GM19397 (cell line): ENCODE data around the gene ERC2.
"Not testable (repeated sequence)": the region's sequence is repeated elsewhere in the genome, so short reads cannot be mapped to it uniquely, and the experiment has no call there.

ENCODE experiments used
- ATAC-seq: cut with Tn5 transposase; IDR thresholded peaks from one replicate; pipeline ENCODE4 v1.9.1; 2021; ENCODE audit warnings: mild to moderate bottlenecking, moderate library complexity; ENCODE audit not compliant: unreplicated experiment

Gene ERC2

GRCh38 chr3:56268616-56269383, 199.5 kb downstream of the ERC2 start:
- no peak for ATAC-seq

- not testable (repeated sequence) for ATAC-seq
Measured at GRCh38 chr3:56261852-56262251, 206.4 kb downstream of the ERC2 start.

- no peak for ATAC-seq
Measured at GRCh38 chr3:56260262-56260661, 208.0 kb downstream of the ERC2 start.

GRCh38 chr3:56257826-56258225, 210.4 kb downstream of the ERC2 start:
- ATAC-seq, result no peak

GRCh38 chr3:56254835-56255234, 213.4 kb downstream of the ERC2 start:
- ATAC-seq, result no peak

- no peak for ATAC-seq
Measured at GRCh38 chr3:56253941-56254665, 214.2 kb downstream of the ERC2 start.

GRCh38 chr3:56251343-56251945, 216.8 kb downstream of the ERC2 start:
- no peak for ATAC-seq

- no peak for ATAC-seq
Measured at GRCh38 chr3:56248021-56248420, 220.2 kb downstream of the ERC2 start.

- no peak for ATAC-seq
Measured at GRCh38 chr3:56238299-56238698, 230.0 kb downstream of the ERC2 start.

GRCh38 chr3:56233742-56234141, 234.5 kb downstream of the ERC2 start:
- no peak for ATAC-seq

GRCh38 chr3:56229311-56229710, 239.0 kb downstream of the ERC2 start:
- no peak for ATAC-seq

- ATAC-seq, result no peak
Measured at GRCh38 chr3:56222866-56223265, 245.4 kb downstream of the ERC2 start.

GRCh38 chr3:56219894-56220805, 248.1 kb downstream of the ERC2 start:
- ATAC-seq, result no peak

GRCh38 chr3:56209982-56210751, 258.1 kb downstream of the ERC2 start:
- no peak for ATAC-seq

GRCh38 chr3:56207922-56208321, 260.3 kb downstream of the ERC2 start:
- ATAC-seq, result no peak

- ATAC-seq, result no peak
Measured at GRCh38 chr3:56205406-56205805, 262.9 kb downstream of the ERC2 start.

GRCh38 chr3:56202997-56203396, 265.3 kb downstream of the ERC2 start:
- no peak for ATAC-seq

GRCh38 chr3:56201407-56201806, 266.9 kb downstream of the ERC2 start:
- ATAC-seq, result no peak

- no peak for ATAC-seq
Measured at GRCh38 chr3:56200251-56200650, 268.0 kb downstream of the ERC2 start.

- ATAC-seq, result no peak
Measured at GRCh38 chr3:56197991-56198390, 270.3 kb downstream of the ERC2 start.
